PC-3 (cell line): ENCODE measurements around the gene CD48. TPM values are rescaled to one million over a fixed set of nuclear protein-coding genes. Genes with fewer than 3 reads are reported as not detected.
"Not testable (repeated sequence)": the region's sequence is repeated elsewhere in the genome, so short reads cannot be mapped to it uniquely, and the experiment has no call there.

Experiments used
- ATAC-seq: fragments of 200-7000 bp; cut with Tn5 transposase; 2 replicates; pipeline ENCODE4 v1.9.1; 2020; ENCODE audit warnings: mild to moderate bottlenecking, moderate library complexity
- BruUV-seq: library from RNA; stranded (reverse); fragments of 400-500 nt; replicated peaks from 2 replicates; lab custom pipeline; 2021; lab: Mats Ljungman, UMichigan
- CTCF ChIA-PET: fragments of 300-600 bp; sonication (Branson Sonifier 250); formaldehyde crosslinking; loops from one replicate; lab custom pipeline; 2022; ENCODE audit warnings: antibody characterized with exemption; lab: Charles Lee
- POLR2A ChIA-PET: fragments of 300-600 bp; sonication (Branson Sonifier 250); formaldehyde crosslinking; loops from one replicate; lab custom pipeline; 2022; ENCODE audit warnings: antibody characterized with exemption; ENCODE audit not compliant: unreplicated experiment; lab: Charles Lee
- DNase-seq: peaks from one replicate; pipeline ENCODE4 v3.0.0-alpha.2; 2015
- H2AFZ ChIP-seq: fragments of 300-600 bp; sonication (generic); 2 replicates; pipeline ENCODE4 v1.6.0; 2016; ENCODE audit warnings: antibody characterized with exemption, low read length
- H3F3A ChIP-seq: fragments of 300-600 bp; sonication (generic); one replicate; pipeline ENCODE4 v1.6.0; 2017; ENCODE audit warnings: antibody characterized with exemption, low read length, control low read depth, mild to moderate bottlenecking; ENCODE audit not compliant: unreplicated experiment
- H3K27ac ChIP-seq: fragments of 300-600 bp; sonication (generic); 2 replicates; pipeline ENCODE4 v1.5.1; 2016; ENCODE audit warnings: mild to moderate bottlenecking, low read length
- H3K27me3 ChIP-seq: fragments of 300-600 bp; sonication (generic); 2 replicates; pipeline ENCODE4 v1.6.1; 2016; ENCODE audit warnings: low read length, mixed read lengths
- H3K36me3 ChIP-seq: fragments of 300-600 bp; sonication (generic); 2 replicates; pipeline ENCODE4 v1.6.1; 2016; ENCODE audit warnings: low read depth, mixed run types, low read length, mixed read lengths
- H3K4me1 ChIP-seq: fragments of 300-600 bp; sonication (generic); 2 replicates; pipeline ENCODE4 v1.5.1; 2016; ENCODE audit warnings: low read length; ENCODE audit not compliant: insufficient read depth
- H3K4me2 ChIP-seq: fragments of 300-600 bp; sonication (generic); 2 replicates; pipeline ENCODE4 v1.6.0; 2016; ENCODE audit warnings: low read length
- H3K4me3 ChIP-seq: fragments of 300-600 bp; sonication (generic); 2 replicates; pipeline ENCODE4 v1.5.1; 2016; ENCODE audit warnings: mild to moderate bottlenecking, low read length, mixed read lengths
- H3K79me2 ChIP-seq: fragments of 300-600 bp; sonication (generic); 2 replicates; pipeline ENCODE4 v1.6.1; 2017; ENCODE audit warnings: low read length, mixed read lengths
- H3K9ac ChIP-seq: fragments of 300-600 bp; sonication (generic); 2 replicates; pipeline ENCODE4 v1.6.0; 2016; ENCODE audit warnings: mild to moderate bottlenecking, low read length
- H3K9me2 ChIP-seq: fragments of 300-600 bp; sonication (generic); replicated peaks from 2 replicates; pipeline ENCODE4 v1.6.1; 2016; ENCODE audit warnings: mixed run types, low read length, mixed read lengths
- H3K9me3 ChIP-seq: fragments of 300-600 bp; sonication (generic); 2 replicates; pipeline ENCODE4 v1.6.1; 2016; ENCODE audit warnings: low read length, mixed read lengths
- H4K20me1 ChIP-seq: fragments of 300-600 bp; sonication (generic); 2 replicates; pipeline ENCODE4 v1.6.1; 2016; ENCODE audit warnings: low read length, mixed read lengths
- EZH2 ChIP-seq: fragments of 300-600 bp; sonication (generic); IDR thresholded peaks from one replicate; pipeline ENCODE4 v1.6.1; 2017; ENCODE audit warnings: antibody characterized with exemption, mild to moderate bottlenecking, low read length; ENCODE audit not compliant: unreplicated experiment
- EZH2phosphoT487 ChIP-seq: fragments of 300-600 bp; sonication (generic); IDR thresholded peaks from 2 replicates; pipeline ENCODE4 v1.6.1; 2018; ENCODE audit warnings: mild to moderate bottlenecking, antibody characterized with exemption, low read length, borderline replicate concordance
- intact Hi-C: fragments of 100-400 bp; cut with micrococcal nuclease; formaldehyde crosslinking; loops from 2 replicates; pipeline ENCODE4 v1.9.0; 2023
- total RNA-seq: library from RNA; depleted of rRNA; stranded (reverse); fragments of >200 nt; gene quantifications from 2 replicates; pipeline ENCODE4 v1.2.3, GENCODE V29; 2014
- TF ChIP-seq, protein P1 (sequence below): fragments of 300-600 bp; sonication (generic); conservative IDR thresholded peaks from 2 replicates; pipeline ENCODE4 v1.5.1; 2017; ENCODE audit warnings: antibody characterized with exemption, low read depth, mild to moderate bottlenecking, low read length

Gene CD48
- total RNA-seq, 1 experiment from 2014 or later: not detected

DNA sequence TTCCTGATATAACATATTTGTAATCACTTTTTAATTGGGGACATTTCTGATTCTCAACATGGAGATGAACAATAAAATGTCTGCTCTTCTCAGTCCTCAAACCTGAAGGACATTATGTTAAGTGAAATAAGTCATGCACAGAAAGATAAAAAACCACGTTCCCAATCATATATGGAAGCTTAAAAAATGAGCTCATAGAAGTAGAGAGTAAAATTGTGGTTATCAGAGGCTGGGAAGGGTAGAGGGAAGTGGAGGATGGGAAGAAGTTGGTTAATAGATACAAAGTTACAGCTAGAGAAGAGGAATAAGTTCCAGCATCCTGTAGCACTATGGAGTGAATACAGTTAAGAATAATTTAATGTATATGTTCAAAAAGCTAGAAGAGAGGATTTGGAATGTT, 1.5 kb upstream of the CD48 start:
- no peaks in the 10 kb centered on the region for H3K36me3 ChIP-seq
- H3K9me3 ChIP-seq: no peaks in the 10 kb centered on the region
- H3K9me2 ChIP-seq: no peaks in the 10 kb centered on the region
- no peak for ATAC-seq
- H3K4me1 ChIP-seq: no peaks in the 10 kb centered on the region
- no peaks in the 10 kb centered on the region for H3F3A ChIP-seq
- CTCF ChIA-PET: no interaction called here
- H3K9ac ChIP-seq: no peak overlapping the region
- no peak overlapping the region for H3K4me2 ChIP-seq
- TF ChIP-seq EZH2: no peak
- TF ChIP-seq EZH2phosphoT487: no peak
- TF ChIP-seq, protein P1, sequence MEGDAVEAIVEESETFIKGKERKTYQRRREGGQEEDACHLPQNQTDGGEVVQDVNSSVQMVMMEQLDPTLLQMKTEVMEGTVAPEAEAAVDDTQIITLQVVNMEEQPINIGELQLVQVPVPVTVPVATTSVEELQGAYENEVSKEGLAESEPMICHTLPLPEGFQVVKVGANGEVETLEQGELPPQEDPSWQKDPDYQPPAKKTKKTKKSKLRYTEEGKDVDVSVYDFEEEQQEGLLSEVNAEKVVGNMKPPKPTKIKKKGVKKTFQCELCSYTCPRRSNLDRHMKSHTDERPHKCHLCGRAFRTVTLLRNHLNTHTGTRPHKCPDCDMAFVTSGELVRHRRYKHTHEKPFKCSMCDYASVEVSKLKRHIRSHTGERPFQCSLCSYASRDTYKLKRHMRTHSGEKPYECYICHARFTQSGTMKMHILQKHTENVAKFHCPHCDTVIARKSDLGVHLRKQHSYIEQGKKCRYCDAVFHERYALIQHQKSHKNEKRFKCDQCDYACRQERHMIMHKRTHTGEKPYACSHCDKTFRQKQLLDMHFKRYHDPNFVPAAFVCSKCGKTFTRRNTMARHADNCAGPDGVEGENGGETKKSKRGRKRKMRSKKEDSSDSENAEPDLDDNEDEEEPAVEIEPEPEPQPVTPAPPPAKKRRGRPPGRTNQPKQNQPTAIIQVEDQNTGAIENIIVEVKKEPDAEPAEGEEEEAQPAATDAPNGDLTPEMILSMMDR: no peak
- no TSS peak for BruUV-seq
- no peak for DNase-seq
- H2AFZ ChIP-seq: no peak overlapping the region
- H3K79me2 ChIP-seq: no peaks in the 10 kb centered on the region
- H3K27me3 ChIP-seq: peaks cover 91% of the 10 kb centered on the region
- intact Hi-C loops: no loop called here
- POLR2A ChIA-PET: interaction anchor here (0.6 kb wide), 1 partner anchor 173 kb away, joined by 3 read pairs; no protein-coding TSS in a partner anchor
- no peak overlapping the region for H3K4me3 ChIP-seq
- H4K20me1 ChIP-seq: no peaks in the 10 kb centered on the region
- H3K27ac ChIP-seq: no peak overlapping the region

DNA sequence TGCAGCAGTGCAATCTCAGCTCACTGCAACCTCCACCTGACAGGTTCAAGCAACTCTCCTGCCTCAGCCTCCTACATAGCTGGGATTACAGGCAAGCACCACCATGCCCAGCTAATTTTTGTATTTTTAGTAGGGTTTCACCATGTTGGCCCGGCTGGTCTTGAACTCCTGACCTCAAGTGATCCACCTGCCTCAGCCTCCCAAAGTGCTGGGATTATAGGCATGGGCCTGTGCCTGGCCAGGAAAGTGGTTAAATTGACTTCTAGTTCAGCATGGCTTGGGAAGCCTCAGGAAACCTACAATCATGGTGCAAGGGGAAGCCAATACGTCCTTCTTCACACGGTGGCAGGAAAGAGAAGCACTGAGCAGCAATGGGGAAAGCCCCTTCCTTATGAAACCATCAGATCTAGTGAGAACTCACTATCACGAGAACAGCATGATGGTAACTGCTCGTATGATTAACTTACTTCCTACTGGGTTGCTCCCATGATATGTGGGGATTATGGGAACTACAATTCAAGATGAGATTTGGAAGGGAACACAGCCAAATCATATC, 981 bp upstream of the CD48 start:
- H2AFZ ChIP-seq, H3K79me2 ChIP-seq, H3K4me3 ChIP-seq, H3K9me2 ChIP-seq, ATAC-seq, H3K9me3 ChIP-seq, H3K4me1 ChIP-seq, H3K9ac ChIP-seq, H3F3A ChIP-seq, H3K4me2 ChIP-seq, H3K27ac ChIP-seq, CTCF ChIA-PET, intact Hi-C loops, H4K20me1 ChIP-seq, H3K36me3 ChIP-seq, DNase-seq, BruUV-seq: not testable (repeated sequence)
- POLR2A ChIA-PET: interaction anchor here (0.6 kb wide), 1 partner anchor 172 kb away, joined by 3 read pairs; no protein-coding TSS in a partner anchor
- peaks cover 91% of the 10 kb centered on the region for H3K27me3 ChIP-seq

DNA sequence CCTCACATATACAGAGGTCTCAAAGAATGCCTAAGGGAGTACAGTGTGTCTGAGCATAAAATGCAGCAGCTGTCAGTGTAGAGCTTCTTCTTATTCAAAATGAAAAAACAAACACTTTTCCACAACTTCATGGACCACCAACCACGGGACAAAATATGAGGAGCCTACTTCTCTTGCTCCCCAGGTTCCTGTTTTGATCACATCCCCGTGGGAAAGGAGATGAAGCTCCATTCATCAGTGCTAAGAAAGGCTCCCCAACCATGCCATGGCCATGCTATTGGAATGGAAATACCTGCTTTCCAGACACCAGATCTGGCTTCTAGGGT, 383 bp downstream of the CD48 start:
- Histone ChIP-seq H3K9me3 (no peaks in the 10 kb centered on the region), H2AFZ (no peak overlapping the region), H3K4me2 (no peak overlapping the region), H3K27me3 (peaks cover 91% of the 10 kb centered on the region), H3F3A (no peaks in the 10 kb centered on the region), H3K4me3 (no peak overlapping the region), H3K4me1 (no peaks in the 10 kb centered on the region), H3K79me2 (no peaks in the 10 kb centered on the region), H4K20me1 (no peaks in the 10 kb centered on the region), H3K9me2 (no peaks in the 10 kb centered on the region), H3K9ac (no peak overlapping the region), H3K27ac (no peak overlapping the region), H3K36me3 (no peaks in the 10 kb centered on the region)
- BruUV-seq: no TSS peak
- ChIA-PET POLR2A (no interaction called here), CTCF (no interaction called here)
- TF ChIP-seq, protein P1: no peak
- no peak for TF ChIP-seq EZH2
- TF ChIP-seq EZH2phosphoT487: no peak
- intact Hi-C loops: no loop called here
- no peak for ATAC-seq
- no peak for DNase-seq
